Measurements from ENCODE around the gene RREB1.

The RREB1 gene

GRCh38 chr6:7229376-7230326 is 121.9 kb downstream of the RREB1 start:
- TF ChIP-seq CTCF (IDR thresholded peaks at IDR 0.05; ENCODE audit: low read depth, low read length): no peak
- H3K36me3 ChIP-seq: peaks cover 5% of the 10 kb centered on the region
- DNase-seq: no peak

GRCh38 chr6:7230327-7230691 is 122.5 kb downstream of the RREB1 start:
- no peaks in the 10 kb centered on the region for H3K4me1 ChIP-seq
- no peaks in the 10 kb centered on the region for H3K27me3 ChIP-seq
- no peak overlapping the region for H3K4me3 ChIP-seq (ENCODE audit: low read depth, low read length)
- no peak for TF ChIP-seq CTCF (IDR thresholded peaks at IDR 0.05; ENCODE audit: low read depth, low read length)
- no peak for DNase-seq
- H3K36me3 ChIP-seq: peaks cover 5% of the 10 kb centered on the region
- no peaks in the 10 kb centered on the region for H3K9me3 ChIP-seq

More at GRCh38 chr6:7229376-7230326, 121.9 kb downstream of the RREB1 start:
- Histone ChIP-seq H3K9me3 (no peaks in the 10 kb centered on the region), H3K27me3 (no peaks in the 10 kb centered on the region), H3K4me3 (ENCODE audit: low read depth, low read length) (no peak overlapping the region), H3K4me1 (no peaks in the 10 kb centered on the region)

- no peak for TF ChIP-seq CTCF (IDR thresholded peaks at IDR 0.05; ENCODE audit: low read depth, low read length)
- no peak for DNase-seq
- H3K36me3 ChIP-seq: peaks cover 5% of the 10 kb centered on the region
Observed at GRCh38 chr6:7230956-7231713, 123.4 kb downstream of the RREB1 start.

GRCh38 chr6:7232351-7232750 is 124.6 kb downstream of the RREB1 start:
- DNase-seq: no peak
- peaks cover 5% of the 10 kb centered on the region for H3K36me3 ChIP-seq

More at GRCh38 chr6:7230956-7231713, 123.4 kb downstream of the RREB1 start:
- H3K27me3 ChIP-seq: no peaks in the 10 kb centered on the region; the same call in 1 of the 2 replicates
- no peaks in the 10 kb centered on the region for H3K4me1 ChIP-seq
- H3K4me3 ChIP-seq (ENCODE audit: low read depth, low read length): no peak overlapping the region
- H3K9me3 ChIP-seq: no peaks in the 10 kb centered on the region

GRCh38 chr6:7234547-7234946 is 126.8 kb downstream of the RREB1 start:
- TF ChIP-seq CTCF (IDR thresholded peaks at IDR 0.05; ENCODE audit: low read depth, low read length): no peak
- Histone ChIP-seq H3K9me3 (no peaks in the 10 kb centered on the region), H3K4me1 (no peaks in the 10 kb centered on the region), H3K36me3 (peaks cover 5% of the 10 kb centered on the region), H3K27me3 (no peaks in the 10 kb centered on the region; the same call in 1 of the 2 replicates), H3K4me3 (ENCODE audit: low read depth, low read length) (no peak overlapping the region)
- no peak for DNase-seq

More at GRCh38 chr6:7232351-7232750, 124.6 kb downstream of the RREB1 start:
- H3K4me1 ChIP-seq: no peaks in the 10 kb centered on the region
- no peaks in the 10 kb centered on the region; the same call in 1 of the 2 replicates for H3K27me3 ChIP-seq
- TF ChIP-seq CTCF (IDR thresholded peaks at IDR 0.05; ENCODE audit: low read depth, low read length): no peak
- no peak overlapping the region for H3K4me3 ChIP-seq (ENCODE audit: low read depth, low read length)
- no peaks in the 10 kb centered on the region for H3K9me3 ChIP-seq
